ENCODE results near the gene MXRA5. TPM values are rescaled to one million over a fixed set of nuclear protein-coding genes. Genes with fewer than 3 reads are reported as not detected.
"Not testable (repeated sequence)": the region's sequence is repeated elsewhere in the genome, so short reads cannot be mapped to it uniquely, and the experiment has no call there.

MXRA5 gene, protein sequence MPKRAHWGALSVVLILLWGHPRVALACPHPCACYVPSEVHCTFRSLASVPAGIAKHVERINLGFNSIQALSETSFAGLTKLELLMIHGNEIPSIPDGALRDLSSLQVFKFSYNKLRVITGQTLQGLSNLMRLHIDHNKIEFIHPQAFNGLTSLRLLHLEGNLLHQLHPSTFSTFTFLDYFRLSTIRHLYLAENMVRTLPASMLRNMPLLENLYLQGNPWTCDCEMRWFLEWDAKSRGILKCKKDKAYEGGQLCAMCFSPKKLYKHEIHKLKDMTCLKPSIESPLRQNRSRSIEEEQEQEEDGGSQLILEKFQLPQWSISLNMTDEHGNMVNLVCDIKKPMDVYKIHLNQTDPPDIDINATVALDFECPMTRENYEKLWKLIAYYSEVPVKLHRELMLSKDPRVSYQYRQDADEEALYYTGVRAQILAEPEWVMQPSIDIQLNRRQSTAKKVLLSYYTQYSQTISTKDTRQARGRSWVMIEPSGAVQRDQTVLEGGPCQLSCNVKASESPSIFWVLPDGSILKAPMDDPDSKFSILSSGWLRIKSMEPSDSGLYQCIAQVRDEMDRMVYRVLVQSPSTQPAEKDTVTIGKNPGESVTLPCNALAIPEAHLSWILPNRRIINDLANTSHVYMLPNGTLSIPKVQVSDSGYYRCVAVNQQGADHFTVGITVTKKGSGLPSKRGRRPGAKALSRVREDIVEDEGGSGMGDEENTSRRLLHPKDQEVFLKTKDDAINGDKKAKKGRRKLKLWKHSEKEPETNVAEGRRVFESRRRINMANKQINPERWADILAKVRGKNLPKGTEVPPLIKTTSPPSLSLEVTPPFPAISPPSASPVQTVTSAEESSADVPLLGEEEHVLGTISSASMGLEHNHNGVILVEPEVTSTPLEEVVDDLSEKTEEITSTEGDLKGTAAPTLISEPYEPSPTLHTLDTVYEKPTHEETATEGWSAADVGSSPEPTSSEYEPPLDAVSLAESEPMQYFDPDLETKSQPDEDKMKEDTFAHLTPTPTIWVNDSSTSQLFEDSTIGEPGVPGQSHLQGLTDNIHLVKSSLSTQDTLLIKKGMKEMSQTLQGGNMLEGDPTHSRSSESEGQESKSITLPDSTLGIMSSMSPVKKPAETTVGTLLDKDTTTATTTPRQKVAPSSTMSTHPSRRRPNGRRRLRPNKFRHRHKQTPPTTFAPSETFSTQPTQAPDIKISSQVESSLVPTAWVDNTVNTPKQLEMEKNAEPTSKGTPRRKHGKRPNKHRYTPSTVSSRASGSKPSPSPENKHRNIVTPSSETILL (N-terminal part only)
- total RNA-seq (2014; rRNA removed; shearing (Covaris generic)) = not detected in 2 replicates
- not detected in 2 replicates for polyA plus RNA-seq (2015; cell fraction: cytosol; rRNA removed)
- 0.05 TPM in 1 of 2 replicates, not detected in the other for polyA plus RNA-seq (2015; cell fraction: nucleus; rRNA removed)

DNA sequence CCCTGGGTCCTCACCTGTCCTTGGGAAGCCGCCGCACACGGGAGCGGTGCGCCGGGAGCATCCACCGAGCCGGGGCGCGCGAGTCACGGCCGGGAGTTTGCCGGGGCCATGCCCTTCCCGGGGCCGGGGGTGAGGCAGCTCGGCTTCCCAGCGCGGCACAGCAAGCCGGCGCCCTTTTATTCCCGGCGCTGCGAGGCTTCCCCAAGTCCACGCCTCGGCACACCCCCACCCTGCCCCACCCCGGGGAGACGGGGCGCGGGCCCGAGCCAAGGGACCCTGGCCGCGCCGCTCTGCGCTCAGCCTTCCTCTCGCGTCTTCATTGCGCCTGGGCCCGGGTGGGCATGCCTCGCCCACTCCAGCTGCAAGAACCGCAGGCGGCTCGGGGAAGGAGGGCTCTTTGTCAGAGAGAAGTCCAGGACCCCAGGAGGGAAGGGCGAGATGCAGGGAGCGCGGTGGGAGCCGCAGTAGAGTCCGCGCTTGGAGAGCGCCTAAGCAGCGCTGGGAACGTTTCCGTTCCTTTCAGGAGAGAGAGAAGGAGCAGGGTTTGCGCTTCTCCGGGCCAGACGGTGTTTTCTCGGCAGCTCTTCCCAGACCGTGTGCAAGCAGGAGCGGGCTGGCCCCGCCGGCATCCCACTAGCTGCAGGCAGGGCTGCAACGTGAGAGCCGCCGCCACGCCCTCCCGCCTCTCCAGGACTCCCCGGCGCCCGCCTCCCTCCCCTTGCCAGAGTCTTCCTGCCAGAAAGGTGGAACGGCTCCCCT is at the start of gene MXRA5:
MXRA5 (minus strand) TSS at position 152 of the 759 bp plus-strand sequence. CDS start 2,819 bp downstream, outside the sequence.
- no peak for DNase-seq (ENCODE audit: low read depth)

DNA sequence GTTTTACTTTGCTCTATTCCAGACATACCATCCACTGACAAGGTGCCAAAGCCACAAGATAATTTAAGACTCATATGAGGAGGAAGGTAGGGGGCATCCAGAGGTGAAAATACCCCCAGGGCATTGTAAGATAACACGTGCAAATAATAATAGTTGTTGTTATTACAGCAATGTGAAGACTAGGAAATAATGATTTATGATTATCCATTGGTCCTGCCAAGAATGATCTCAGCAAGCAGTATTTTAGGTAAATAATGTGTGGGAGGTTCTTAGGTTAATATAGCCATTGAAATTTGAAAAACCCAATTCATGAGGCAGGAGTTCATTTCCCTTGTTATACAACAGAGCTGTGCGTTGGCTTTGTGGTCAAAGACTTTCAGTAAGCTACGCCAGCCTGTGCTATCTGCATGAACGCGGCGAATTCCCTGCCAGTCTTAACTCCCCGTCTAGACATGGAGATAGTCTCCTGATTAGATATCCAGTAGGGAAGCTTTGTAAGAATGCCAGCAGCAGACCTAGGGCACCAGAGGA is 47.2 kb upstream of the MXRA5 start:
- no peak for DNase-seq (ENCODE audit: low read depth)

DNA sequence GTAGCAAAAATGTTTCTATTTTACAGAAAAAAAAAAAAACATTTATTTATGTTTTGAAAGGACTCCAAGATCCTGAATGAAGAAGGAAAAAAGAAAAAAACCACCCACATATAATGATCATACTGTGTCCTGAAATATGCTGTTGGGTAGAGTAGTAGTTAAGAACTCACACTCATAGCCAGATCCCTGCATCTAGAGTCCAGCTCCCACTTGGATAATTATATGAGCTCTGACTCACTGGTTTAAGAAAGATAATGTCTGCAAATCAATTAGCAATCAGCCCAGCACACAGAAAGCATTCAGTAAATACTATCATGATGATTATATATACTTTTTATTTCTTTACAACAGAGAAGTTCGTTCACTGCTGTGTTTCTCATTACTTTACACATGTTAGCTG is 46.7 kb upstream of the MXRA5 start:
- DNase-seq (ENCODE audit: low read depth) = no peak

DNA sequence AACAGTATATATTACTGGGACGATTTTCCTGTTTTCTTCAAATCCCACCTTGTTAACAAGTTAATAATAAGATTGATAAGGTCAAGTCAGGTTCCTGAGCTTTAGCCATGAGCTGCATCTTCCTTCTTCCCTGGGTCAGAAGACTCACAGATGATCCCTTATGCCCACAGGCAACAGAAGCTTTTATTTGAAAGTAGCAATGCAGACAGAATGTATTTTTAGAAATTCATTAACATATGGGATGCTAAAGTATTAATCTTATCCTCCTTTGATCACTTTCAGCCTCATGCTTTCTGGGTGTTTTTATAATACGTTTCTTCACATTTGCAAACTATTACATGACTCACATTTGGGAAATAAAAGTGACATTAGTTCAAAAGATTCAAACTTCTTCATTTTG is 42.0 kb upstream of the MXRA5 start:
- DNase-seq (ENCODE audit: low read depth) = no peak

DNA sequence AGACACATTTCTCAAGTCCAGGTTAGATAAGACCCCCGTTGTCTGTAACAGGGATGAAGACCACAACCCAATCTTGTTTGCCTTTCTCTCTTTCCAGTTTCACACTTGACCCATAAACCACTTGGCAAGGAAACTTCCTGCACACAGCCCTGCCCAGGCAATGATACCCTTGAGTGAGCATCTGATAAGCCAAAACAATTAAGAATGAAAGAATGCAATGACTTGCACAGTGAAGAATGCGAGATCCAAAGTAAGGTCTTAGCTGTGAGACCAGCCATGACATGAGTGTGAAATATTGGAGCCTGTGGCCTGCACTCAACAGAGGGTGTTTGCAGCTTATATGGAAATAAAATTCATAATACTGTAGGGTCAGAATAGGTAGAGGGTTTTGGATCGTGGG is 37.9 kb upstream of the MXRA5 start:
- DNase-seq (ENCODE audit: low read depth) = no peak

DNA sequence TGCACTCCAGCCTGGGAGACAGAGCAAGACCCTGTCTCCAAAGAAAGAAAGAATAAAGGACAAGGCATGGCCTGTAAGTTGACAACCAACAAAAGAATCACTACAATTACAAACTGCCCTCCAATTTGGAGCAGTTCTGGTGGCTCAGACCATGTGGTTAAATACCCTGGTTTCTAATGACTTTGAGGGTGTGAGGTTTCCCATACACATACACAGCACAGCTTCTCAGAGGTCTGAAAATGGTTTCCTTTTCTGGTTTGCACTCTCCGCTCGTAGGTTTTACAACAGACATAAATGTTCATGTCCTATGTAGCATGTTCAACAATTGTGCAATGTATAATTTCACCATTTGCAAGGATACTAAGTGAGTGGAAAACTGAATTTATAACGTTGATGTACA is 34.2 kb upstream of the MXRA5 start:
- no peak for DNase-seq (ENCODE audit: low read depth)

DNA sequence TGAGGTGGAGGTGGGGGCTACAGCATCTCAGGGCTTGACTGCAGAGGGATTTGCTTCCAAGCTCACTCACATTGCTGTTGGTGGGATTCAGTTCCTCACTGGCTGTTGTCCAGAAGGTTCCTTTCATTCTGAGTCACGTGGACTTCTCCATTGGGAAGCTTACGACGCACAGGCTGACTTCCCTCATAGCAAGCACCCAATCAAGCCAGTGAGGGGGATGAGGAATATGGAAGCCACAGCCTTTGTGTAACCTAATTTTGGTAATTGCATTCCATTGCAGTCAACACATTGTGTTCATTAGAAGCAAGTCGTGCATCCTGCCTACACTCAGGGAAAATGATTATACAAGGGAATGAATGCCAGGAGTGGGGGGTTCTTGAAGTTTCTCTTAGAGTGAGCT is 32.7 kb upstream of the MXRA5 start:
- no peak for DNase-seq (ENCODE audit: low read depth)

DNA sequence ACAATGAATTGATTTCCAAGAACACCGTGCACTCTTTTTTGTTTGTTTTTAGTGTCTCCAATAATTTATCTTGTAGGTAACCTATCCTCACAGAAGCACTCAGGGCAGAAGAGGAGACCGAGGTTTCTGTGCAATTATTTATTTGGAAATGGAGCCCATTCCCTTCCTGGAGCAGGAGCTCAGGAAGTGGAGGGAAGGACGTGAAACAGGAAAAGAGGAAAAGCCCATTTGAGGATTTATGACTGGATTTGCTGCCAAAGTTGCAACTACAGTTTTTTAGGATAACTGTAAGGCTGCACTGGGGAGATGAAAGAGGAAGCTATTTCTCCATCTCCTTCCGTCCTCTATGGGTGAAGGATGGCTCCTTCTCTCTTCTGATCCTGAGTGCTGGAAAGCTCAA is 31.7 kb upstream of the MXRA5 start:
- DNase-seq (ENCODE audit: low read depth) = no peak

DNA sequence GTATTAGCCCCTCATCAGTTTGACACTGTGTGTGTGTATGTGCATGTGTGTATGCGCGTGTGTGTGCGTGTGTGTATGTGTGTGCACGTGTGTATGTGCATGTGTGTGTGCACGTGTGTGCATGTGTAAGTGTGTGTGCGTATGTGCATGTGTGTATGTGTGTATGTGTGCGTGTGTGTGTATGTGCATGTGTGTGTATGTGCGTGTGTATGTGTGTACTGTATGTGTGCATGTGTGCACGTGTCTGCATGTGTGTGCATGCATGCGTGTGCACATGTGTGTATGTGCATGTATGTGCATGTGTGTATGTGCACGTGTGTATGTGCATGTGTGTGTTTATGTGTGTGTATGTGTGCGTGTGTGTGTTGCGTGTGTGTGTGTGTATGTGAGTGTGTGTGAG is 31.1 kb upstream of the MXRA5 start:
- DNase-seq (ENCODE audit: low read depth) = no peak

DNA sequence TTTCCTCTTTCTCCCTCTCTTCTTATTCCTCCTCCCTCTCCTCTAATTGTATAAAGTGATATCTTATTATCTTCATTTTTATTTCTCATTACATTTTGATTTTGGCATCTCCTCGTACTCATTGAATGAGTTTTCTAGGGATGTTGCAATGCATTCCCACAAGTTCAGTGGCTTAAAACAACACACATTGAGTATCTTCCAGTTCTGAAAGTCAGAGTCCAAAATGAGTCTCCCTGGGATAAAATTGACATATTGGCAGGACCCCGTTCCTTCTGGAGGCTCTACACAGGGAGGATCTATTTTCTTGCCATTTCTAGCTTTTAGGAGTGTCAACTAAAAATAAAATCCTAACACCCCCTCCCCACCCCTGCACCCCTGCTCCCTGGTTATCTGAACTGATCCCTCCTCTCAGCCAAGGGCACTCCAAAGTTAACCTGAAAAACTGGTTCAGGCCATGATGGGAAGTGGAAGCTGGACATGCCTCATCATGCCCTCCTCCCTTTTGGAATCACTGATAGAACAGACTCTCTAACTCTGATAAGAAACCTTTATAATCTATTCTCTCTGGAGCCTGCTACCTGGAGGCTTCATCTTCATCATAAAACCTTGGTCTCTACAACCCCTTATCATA is 29.5 kb upstream of the MXRA5 start:
- DNase-seq (ENCODE audit: low read depth) = not testable (repeated sequence)

DNA sequence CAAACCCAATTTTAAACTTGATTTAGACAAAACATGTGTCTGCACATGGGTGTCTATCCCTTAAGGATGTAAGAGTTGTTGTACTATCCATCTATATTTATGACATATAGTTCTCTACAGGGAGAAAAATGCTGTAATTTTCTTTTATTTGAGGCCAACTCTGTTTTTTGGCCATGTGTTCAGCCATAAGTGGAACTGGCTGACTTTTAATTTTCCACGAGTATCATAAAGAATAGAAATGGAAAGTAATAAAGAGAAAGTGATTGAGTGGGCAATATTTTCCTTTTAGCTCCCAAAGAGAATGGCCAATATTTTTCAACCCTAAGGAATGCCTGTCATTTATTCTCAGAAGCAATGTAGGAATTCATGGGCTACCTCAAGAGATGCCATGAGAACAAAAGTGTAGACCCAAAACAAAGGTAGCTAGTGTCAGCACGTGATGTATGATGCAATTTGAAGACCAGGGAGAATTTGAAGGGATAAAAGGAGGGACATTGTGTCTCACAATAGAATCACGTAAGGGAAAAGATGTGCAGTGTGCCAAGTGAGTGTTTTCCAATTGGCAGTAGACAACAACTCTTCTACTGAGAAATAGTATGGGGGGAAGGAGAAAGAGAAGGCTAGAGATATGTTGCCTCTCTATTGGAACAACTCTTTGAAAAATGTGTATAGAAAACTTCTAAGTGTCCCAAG is 27.8 kb upstream of the MXRA5 start:
- DNase-seq (ENCODE audit: low read depth) = no peak

DNA sequence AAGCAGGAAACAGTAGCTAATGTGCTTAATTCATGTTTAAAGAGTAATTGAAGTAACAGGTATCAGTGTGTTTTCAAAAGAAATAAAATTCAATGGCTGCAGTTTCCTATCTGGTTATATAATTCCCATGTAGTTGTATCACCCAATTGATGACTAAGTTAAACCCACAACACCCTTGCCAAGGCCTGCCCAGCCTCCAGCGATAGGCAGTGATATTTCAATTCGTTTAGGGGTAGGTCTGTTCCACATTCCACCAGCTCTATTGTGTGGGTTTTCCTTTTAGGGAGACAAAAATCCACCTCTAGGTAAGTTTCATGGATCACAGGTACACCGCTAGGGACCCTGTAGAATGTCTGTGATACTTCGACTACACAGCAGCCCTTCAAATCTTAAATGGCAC is 24.7 kb upstream of the MXRA5 start:
- no peak for DNase-seq (ENCODE audit: low read depth)

DNA sequence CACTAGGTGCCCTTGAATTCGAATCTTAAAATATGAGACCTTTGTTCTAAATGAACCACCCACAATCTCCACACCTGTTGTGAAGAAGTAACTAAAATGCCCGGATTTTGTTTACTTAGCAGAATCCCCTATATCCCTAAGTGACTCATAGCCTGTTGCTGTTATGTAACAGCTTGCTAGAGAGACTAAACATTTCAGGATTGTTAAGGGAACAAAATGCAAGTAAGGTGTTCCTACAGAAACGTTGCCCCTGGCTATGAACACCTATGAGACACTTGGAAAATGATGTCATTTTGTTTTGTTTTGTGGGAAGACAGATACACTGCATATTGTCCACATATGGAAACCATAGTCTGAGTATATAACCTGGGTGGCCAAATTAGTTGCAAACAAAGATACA is 24.2 kb upstream of the MXRA5 start:
- DNase-seq (ENCODE audit: low read depth) = no peak

DNA sequence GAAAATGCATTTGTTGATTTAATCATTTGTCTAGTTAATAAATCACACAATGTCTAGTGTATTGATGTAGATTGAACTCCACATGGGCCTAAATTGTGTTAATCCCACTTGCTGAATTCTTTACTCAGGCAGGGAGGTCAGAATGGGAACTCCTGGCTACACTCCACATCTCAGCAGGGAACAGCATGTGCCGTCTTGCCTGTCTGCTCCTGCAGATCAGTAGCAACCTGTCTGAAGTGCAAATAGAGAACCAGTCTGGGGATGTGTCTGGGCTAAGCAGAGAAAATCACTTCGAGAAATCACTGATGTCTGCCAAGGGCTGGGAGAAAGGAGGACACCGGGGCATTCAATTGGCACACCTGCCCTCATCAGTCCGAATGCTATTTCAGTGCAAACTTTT is 16.5 kb upstream of the MXRA5 start:
- no peak for DNase-seq (ENCODE audit: low read depth)

DNA sequence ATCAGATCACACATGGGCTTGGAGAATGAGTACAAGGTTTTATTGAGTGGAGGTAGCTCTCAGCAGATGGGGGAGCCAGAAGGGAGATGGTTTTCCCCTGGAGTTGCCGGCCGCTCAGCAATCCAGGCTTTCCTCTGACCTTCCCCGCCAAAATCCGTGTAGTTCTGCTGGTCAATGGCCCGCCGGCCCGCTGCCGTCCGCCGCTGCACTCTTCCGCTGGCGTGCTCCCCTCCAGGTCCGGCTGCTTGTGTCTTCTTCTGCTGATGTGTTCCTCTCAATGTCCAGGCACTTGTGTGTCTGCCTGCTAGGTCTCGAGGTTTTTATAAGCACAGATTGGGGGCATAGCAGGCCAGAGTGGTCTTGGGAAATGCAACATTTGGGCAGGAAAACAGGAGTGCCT is 14.4 kb upstream of the MXRA5 start:
- no peak for DNase-seq (ENCODE audit: low read depth)

DNA sequence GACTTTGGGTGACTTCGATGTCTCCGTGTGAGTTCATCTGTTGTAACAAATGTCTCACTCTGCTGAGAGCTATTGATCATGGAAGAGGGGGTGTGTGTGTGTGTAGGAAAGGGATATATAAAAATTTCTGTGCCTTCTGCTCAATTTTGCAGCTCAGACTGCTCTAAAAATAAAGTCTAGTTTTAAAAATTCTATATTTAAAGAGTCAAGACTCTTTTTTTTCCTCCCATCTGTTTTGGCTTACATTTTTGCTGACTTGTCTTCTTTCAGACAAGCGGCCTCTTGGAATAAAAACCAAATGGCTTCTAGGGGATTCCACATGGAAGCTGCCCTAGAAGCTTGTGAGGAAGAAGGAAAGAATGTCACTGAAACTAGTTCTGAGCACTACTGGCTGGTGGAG is 6.3 kb upstream of the MXRA5 start:
- DNase-seq (ENCODE audit: low read depth) = not testable (repeated sequence)

DNA sequence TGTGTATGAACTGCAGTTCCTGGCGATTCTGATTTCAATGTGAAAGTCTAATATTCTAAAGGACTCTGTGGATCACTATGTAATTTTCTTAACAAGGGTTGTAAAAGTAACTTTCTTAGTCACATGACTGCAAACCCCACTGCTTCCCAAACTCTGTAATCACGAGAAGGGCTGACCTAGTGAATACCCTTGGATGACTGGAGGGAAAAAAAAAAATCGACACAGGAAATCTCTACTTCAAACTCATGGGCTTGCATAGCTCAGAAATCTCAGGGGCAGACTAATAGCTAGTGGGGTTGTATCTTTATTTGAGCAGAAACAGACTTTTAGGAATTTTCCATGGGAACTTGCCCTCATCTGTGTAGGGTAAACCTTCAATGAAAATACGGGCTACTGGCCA is 4.8 kb upstream of the MXRA5 start:
- DNase-seq (ENCODE audit: low read depth) = no peak

DNA sequence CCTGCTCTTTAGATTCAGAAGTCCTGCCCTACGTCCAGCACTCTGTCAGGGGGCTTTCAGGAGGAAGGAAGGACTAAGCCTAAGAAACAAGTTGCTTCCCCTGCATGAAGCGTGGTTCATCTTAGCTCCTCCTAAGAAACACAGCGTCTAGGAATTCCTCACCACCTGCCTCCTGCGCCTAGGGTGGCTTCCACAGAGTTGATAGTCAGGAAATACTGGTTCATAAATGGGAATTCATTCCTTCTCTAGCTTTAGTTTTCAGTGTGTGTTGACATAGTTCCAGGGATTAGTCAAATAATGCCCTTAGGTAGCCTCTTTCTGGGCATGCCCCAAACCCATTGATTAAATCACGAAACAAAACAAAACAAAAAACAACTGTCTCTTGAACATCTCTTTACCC is 1.7 kb upstream of the MXRA5 start:
- no peak for DNase-seq (ENCODE audit: low read depth)

Measured in HT1080 (cell line).